ENCODE data around the gene CALCOCO2.
A peak's percentile ranks its signal among the peaks of the same experiment; 100 is the strongest.
"Not testable (repeated sequence)": the region's sequence is repeated elsewhere in the genome, so short reads cannot be mapped to it uniquely, and the experiment has no call there.

The CALCOCO2 gene, protein sequence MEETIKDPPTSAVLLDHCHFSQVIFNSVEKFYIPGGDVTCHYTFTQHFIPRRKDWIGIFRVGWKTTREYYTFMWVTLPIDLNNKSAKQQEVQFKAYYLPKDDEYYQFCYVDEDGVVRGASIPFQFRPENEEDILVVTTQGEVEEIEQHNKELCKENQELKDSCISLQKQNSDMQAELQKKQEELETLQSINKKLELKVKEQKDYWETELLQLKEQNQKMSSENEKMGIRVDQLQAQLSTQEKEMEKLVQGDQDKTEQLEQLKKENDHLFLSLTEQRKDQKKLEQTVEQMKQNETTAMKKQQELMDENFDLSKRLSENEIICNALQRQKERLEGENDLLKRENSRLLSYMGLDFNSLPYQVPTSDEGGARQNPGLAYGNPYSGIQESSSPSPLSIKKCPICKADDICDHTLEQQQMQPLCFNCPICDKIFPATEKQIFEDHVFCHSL

GRCh38 chr17:48830840-48831548 is at the start of gene CALCOCO2:
TSS of gene CALCOCO2 (plus strand) at chr17:48831035. CDS start at chr17:48841708, 10,673 bp downstream.
- DNase-seq, result peak; percentile 86

GRCh38 chr17:48787828-48788227 is 43.0 kb upstream of the CALCOCO2 start:
- no peak for DNase-seq

GRCh38 chr17:48790607-48791127 is 40.2 kb upstream of the CALCOCO2 start:
- DNase-seq, result no peak

DNA sequence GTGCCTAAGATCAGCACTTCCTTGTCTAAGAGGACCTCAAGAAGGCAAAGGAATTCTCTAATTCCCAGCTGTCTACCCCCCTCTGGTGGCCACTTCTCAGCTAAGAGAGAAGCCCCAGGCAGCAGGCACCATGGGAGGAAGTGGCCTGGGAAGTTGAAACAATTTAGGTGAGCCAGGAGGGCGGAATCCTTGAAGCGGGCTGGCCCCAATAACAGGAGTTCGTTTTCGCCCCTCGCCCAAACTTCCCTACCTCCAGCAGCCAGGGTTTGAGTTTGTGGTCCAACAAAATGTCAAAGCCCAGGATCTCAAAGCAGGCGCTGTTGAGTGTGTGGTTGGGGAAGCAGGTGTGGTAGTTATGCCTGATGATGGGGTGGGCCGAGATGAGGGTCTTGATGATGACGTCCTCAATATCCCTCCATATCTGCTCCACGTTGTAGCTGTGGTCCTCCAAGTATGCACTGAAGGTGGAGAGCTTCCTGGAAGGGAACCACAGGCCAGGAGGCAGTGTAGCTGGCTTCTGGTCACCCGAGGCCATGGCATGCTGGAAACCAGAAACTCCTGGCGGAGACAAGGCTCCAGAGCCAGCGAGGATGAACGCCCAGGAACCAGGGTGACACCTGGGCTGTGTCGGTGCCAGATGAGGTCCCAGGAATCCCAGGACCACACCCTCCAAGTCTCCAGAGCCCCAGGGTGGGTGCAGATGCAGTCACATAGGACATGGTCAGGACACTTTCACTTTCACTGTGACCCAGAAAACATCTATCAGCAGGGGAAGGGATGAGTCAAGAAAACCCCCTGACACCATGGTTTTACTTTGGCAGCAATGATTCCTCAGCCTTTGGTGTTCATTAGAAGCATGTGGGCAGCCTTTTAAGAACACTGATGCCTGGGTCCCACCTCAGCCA is 39.5 kb upstream of the CALCOCO2 start:
- DNase-seq, result peak; percentile 0

DNA sequence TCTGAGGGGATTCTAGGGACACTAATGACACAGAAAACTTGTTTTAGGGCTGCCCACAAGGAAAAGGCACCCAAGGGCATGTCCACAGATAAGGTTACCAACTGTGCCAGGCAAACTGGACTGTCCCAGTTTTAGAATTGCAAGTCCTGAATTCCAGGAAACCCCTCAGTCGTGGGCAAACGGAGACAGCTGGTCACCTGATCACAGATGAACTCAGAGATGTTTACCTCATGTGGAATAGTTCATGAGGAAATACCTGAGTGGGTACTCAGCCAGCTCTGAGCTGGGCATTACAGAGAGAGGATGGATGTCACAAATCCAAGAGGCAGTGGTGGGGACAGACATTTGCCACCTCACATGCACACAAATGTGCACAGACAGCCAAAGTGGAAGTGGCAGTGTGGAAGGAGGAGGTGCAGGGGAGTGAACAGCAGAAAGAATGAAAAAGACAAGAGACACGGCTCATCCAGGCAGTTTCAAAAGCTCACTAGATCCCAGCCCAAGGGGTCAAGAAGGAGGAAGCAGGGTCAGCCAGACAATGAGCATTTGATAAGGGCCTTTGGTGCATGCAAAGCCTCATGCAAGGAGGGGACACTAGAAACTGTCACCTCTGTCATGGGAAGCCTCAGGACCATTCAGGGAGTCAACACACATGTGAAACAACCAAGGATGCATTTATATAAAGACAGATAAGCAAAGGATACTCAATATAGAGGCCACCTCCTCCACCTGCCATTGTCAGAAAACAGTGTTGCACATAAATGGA is 38.6 kb upstream of the CALCOCO2 start:
- no peak for DNase-seq

GRCh38 chr17:48795444-48796162 is 35.2 kb upstream of the CALCOCO2 start:
- no peak for DNase-seq

DNA sequence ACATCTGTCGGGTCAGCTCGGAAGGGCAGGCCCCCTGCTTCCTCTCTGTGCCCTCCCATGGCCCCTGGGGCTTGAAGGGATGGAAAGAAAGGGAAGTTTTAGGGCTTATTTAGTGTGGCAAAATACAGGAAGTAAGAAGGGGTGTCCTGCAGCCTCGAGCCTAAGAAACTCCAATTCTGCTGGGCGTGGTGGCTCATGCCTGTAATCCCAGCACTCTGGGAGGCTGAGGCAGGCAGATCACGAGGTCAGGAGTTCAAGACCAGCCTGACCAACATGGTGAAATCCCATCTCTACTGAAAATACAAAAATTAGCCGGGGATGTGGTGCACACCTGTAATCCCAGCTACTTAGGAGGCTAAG is 34.7 kb upstream of the CALCOCO2 start:
- not testable (repeated sequence) for DNase-seq

GRCh38 chr17:48799069-48799723 is 31.6 kb upstream of the CALCOCO2 start:
- no peak for DNase-seq

DNA sequence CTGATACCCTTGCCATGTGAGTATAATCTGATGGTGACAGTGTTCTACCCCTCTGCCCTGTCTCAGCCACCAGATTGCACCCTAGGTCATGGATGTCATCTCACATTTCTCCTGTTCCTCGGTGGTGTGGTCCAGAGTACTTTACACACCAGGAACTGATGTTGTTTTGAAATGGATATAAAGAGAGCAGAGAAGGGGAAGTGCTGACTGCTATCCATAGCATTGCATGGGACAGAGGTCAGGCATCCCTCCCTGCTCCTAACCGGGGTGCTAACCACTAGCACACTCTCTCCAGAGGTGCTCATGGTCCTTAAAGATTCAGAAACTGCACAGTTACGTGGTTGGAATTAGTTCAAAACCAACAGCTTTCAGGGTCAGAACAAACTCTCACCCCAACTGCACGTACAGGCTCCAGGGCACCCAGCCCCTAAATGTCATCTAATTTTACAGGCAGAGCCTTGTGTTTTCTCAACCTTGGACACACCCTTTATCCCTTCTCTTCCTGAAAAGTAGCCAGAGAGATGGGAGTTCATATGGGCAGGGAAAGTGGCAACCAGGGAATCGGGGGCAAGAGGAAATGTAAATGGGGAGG is 30.1 kb upstream of the CALCOCO2 start:
- DNase-seq, result no peak

GRCh38 chr17:48804936-48805411 is 25.9 kb upstream of the CALCOCO2 start:
- DNase-seq, result peak; percentile 47

DNA sequence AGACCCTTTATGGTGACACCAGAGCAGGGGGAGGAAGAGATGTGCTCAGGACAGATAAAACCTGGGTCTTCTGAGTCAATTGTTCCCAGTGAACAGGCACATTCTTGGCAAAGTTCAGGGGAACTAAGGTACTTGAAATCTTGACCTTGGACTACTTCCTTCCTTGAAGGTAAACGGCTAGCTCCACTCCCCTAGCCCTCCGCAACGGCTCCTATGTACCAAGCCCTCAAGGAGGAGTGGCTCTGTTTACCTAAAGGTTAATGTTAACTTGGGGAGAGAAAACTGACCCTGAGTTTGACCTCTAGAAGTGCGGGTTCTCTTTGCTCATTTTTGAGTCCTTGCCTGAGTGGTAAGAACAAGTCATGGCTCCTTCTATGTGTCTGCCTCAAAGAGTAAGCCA is 21.7 kb upstream of the CALCOCO2 start:
- no peak for DNase-seq

DNA sequence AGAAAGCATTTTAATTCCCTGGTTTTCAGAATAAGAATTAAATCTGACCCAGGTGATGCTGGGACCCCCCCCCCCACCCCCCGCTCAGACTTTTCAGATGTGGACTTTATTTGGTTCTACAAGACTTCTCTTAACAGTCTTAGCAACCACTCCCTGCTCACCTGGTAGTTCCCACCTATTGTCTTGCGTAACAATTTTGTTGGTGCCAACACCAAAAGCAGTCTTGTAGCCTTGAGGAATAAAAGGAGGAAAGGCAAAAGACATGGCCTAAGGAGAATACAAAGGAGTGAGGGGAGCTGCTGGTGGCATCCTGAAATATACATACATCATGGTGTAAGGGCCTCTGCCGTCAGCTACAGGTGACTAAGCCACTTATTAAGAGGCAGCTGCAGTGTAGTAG is 18.8 kb upstream of the CALCOCO2 start:
- no peak for DNase-seq

GRCh38 chr17:48814504-48814903 is 16.3 kb upstream of the CALCOCO2 start:
- peak; percentile 29 for DNase-seq

GRCh38 chr17:48815311-48815710 is 15.5 kb upstream of the CALCOCO2 start:
- DNase-seq, result no peak

GRCh38 chr17:48816438-48816773 is 14.4 kb upstream of the CALCOCO2 start:
- no peak for DNase-seq

DNA sequence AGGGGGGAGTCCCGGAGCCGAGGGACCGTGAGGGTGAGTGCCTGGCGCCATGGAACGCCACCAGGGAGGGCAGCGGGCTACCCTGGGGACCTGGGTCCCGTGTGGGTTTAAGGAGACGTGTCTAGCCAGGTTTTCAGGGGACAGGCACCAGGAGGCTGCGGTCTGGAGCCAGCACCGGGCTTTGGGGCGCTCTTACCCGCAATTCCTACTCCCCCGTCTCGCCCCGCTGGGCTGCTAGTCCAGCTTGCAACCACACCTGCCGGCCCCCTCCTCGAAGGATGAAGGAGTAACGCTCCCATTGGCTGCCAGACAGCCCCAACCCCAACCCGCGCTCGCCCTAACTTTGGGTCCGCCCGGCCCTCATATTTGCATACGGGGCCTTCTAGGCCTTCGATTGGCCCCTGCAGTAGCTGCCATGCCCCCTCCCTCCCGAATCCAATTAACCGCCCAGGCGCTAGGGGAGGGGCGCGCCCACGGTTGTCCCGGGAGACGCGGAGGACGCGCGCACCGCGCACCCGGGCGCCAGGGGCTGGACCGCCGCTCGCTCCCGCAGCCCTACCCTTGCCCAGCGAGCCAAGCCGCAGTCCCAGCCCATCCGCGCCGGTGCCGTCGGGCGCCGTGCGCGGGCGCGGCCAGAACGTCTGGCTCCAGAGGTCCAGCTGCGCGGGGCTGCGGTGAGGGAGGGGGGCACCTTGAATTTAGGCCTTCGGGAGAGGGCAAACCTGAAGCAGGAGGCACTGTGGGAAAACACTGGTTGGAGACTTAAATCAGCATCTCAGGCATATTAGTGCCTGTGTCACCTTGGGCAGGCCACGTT is 13.9 kb upstream of the CALCOCO2 start, which contains the start of gene TTLL6:
TSS of gene TTLL6 (minus strand) at position 456 of the 817 bp plus-strand sequence. CDS start at position 299, 157 bp downstream.
- DNase-seq, result peak; percentile 78

DNA sequence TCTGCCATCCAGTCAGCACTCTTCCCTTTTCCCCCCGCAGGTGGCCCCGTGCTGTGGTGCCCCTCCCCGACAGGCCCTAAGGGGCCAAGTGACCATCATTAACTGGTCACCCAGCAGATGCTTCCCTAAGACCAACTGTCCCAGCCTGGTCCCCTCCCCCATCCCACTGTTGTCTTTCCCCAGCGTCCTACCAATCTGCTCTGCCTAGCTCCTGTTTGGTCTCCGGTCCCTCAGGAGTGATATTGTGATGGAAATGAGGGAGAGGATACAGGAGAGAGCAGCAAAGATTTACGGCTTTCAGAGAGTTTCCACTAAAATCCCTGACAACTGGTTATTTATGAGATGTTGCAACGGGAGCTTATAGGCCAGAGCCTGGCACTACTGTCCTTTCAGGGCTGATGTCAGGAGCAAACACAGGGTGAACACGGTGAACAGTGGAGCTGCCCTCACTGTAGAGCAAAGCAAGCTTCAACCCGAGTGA is 12.4 kb upstream of the CALCOCO2 start:
- no peak for DNase-seq

DNA sequence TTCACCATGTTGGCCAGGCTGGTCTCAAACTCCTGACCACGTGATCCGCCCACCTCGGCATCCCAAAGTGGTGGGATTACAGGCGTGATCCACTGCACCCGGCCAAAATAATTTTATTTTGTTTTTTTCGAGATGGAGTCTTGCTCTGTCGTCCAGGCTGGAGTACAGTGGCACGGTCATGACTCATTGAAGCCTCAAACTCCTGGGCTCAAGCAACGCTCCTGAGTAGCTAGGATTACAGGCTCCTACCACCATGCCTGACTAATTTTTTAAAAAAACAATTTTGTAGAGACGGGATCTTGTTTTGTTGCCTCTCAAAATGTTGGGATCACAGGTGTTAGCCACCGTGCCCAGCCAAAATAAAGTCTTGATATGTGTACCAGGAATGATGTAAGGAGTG is 11.4 kb upstream of the CALCOCO2 start:
- DNase-seq, result no peak

GRCh38 chr17:48820936-48821335 is 9.9 kb upstream of the CALCOCO2 start:
- not testable (repeated sequence) for DNase-seq
